HepG2 (cell line): ENCODE data around the gene C1R. TPM values are rescaled to one million over a fixed set of nuclear protein-coding genes. Genes with fewer than 3 reads are reported as not detected.

Source experiments
- BORCS8-MEF2B ChIP-seq: sonication (generic); formaldehyde crosslinking; IDR thresholded peaks from 2 replicates; pipeline ENCODE4 v1.8.0; 2022; ENCODE audit warnings: mild to moderate bottlenecking, missing genetic modification reagents
- CHD4 ChIP-seq: fragments of 200-600 bp; sonication (generic); IDR thresholded peaks from 2 replicates; pipeline ENCODE4 v1.7.0; 2017; ENCODE audit warnings: mild to moderate bottlenecking, low read length, borderline replicate concordance
- GATAD1 ChIP-seq: IDR thresholded peaks from 2 replicates; pipeline ENCODE4 v1.6.1; 2016; ENCODE audit warnings: missing genetic modification reagents, missing compliant biosample characterization
- GLMP ChIP-seq: sonication (generic); formaldehyde crosslinking; IDR thresholded peaks from 2 replicates; pipeline ENCODE4 v1.9.0; 2021; ENCODE audit warnings: missing genetic modification reagents, mild to moderate bottlenecking, borderline replicate concordance
- KDM2A ChIP-seq: sonication (generic); formaldehyde crosslinking; IDR thresholded peaks from 2 replicates; pipeline ENCODE4 v1.4.0; 2020; ENCODE audit warnings: low read depth, missing genetic modification reagents, borderline replicate concordance
- KIAA2018 ChIP-seq: sonication (generic); formaldehyde crosslinking; IDR thresholded peaks from 2 replicates; pipeline ENCODE4 v1.5.0; 2020; ENCODE audit warnings: mild to moderate bottlenecking, missing genetic modification reagents, borderline replicate concordance
- KLF16 ChIP-seq, 2 experiments: sonication (generic) in 1 of 2; formaldehyde crosslinking in 1 of 2; IDR thresholded peaks; 2 replicates each; pipeline versions ENCODE4 v1.6.1 to v1.8.0; 2016 to 2023; ENCODE audit warnings: missing genetic modification reagents in 2 of 2, missing compliant biosample characterization in 1 of 2
- MAX ChIP-seq: IDR thresholded peaks from 2 replicates; pipeline ENCODE4 v1.6.1; 2012; ENCODE audit warnings: inconsistent platforms
- MIER3 ChIP-seq: IDR thresholded peaks from 2 replicates; pipeline ENCODE4 v1.6.1; 2016; ENCODE audit warnings: missing compliant biosample characterization, borderline replicate concordance
- NFIB ChIP-seq: sonication (generic); formaldehyde crosslinking; IDR thresholded peaks from 2 replicates; pipeline ENCODE4 v1.9.0; 2021; ENCODE audit warnings: missing genetic modification reagents, mild to moderate bottlenecking, borderline replicate concordance
- NR3C1 ChIP-seq: sonication (generic); formaldehyde crosslinking; IDR thresholded peaks from 2 replicates; pipeline ENCODE4 v1.4.0; 2020; ENCODE audit warnings: missing genetic modification reagents
- RXRB ChIP-seq: IDR thresholded peaks from 2 replicates; pipeline ENCODE4 v1.6.1; 2016; ENCODE audit warnings: borderline replicate concordance, missing genetic modification reagents, missing compliant biosample characterization
- ZNF282 ChIP-seq: fragments of 450-650 bp; IDR thresholded peaks from 2 replicates; pipeline ENCODE4 v1.6.1; 2018; ENCODE audit not compliant: partially characterized antibody
- ZNF562 ChIP-seq: sonication (generic); formaldehyde crosslinking; IDR thresholded peaks from 2 replicates; pipeline ENCODE4 v1.8.0; 2022; ENCODE audit warnings: missing genetic modification reagents, borderline replicate concordance
- ZNF572 ChIP-seq: sonication (generic); formaldehyde crosslinking; IDR thresholded peaks from 2 replicates; pipeline ENCODE4 v1.5.1; 2020; ENCODE audit warnings: mild to moderate bottlenecking, missing genetic modification reagents
- ZNF619 ChIP-seq: sonication (generic); formaldehyde crosslinking; IDR thresholded peaks from 2 replicates; pipeline ENCODE4 v1.4.0; 2020; ENCODE audit warnings: mild to moderate bottlenecking, missing genetic modification reagents
- polyA plus RNA-seq, 8 experiments: library from polyadenylated mRNA; depleted of rRNA in 3 of 8; stranded (reverse) in 7 of 8; unstranded in 1 of 8; fragments of >200 nt; fragmentation: Illumina TruSeq in 4 of 8; extraction: Trizol in 4 of 8; gene quantifications; 2 replicates each; pipeline versions ENCODE4 v1.2.1 to v1.2.3, GENCODE V29; 2011 to 2016; ENCODE audit warnings: low read depth in 4 of 8, missing spikeins in 1 of 8, mixed read lengths in 1 of 8; ENCODE audit not compliant: insufficient read depth in 1 of 8
- total RNA-seq, 5 experiments: library from RNA; depleted of rRNA; stranded (reverse); fragments of >200 nt; fragmentation: Illumina TruSeq; extraction: Trizol; gene quantifications; 2 replicates each; pipeline ENCODE4 v1.2.3, GENCODE V29; 2016; ENCODE audit warnings: low read depth in 1 of 5
- TF ChIP-seq, protein P1 (sequence below): sonication (generic); formaldehyde crosslinking; IDR thresholded peaks from 2 replicates; pipeline ENCODE4 v1.5.0; 2020; ENCODE audit warnings: missing genetic modification reagents
- TF ChIP-seq, protein P2 (sequence below): sonication (generic); formaldehyde crosslinking; IDR thresholded peaks from 2 replicates; pipeline ENCODE4 v1.8.1; 2022; ENCODE audit warnings: mild to moderate bottlenecking, missing genetic modification reagents

The C1R gene
- total and polyA plus RNA-seq, 2 of the 13 experiments (the other 11 are each of a cell fraction or from before 2014, with no cell fraction given), result 3.5 to 6.5 TPM

GRCh38 chr12:7060353-7060954 lies 31.8 kb downstream of the C1R start, which contains the start of gene C1S (continued):
- TF ChIP-seq, protein P1, sequence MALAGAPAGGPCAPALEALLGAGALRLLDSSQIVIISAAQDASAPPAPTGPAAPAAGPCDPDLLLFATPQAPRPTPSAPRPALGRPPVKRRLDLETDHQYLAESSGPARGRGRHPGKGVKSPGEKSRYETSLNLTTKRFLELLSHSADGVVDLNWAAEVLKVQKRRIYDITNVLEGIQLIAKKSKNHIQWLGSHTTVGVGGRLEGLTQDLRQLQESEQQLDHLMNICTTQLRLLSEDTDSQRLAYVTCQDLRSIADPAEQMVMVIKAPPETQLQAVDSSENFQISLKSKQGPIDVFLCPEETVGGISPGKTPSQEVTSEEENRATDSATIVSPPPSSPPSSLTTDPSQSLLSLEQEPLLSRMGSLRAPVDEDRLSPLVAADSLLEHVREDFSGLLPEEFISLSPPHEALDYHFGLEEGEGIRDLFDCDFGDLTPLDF (CRISPR knock-in tag), result no peak
- TF ChIP-seq GATAD1 (CRISPR knock-in tag) (peak; percentile 50; the same call in 1 of the 2 replicates), ZNF282 (no peak), NFIB (no peak), CHD4 (no peak), GLMP (no peak), ZNF619 (CRISPR knock-in tag) (0 out of 2 replicates have a peak, but pooled peaks have one; percentile 10), KLF16 (CRISPR knock-in tag; IDR thresholded peaks at IDR 0.05) (peak in 1 of 2 experiments; percentile 40; a peak in 1 of 4 replicates), MIER3 (CRISPR knock-in tag) (peak; percentile 48; the same call in 1 of the 2 replicates), ZNF562 (CRISPR knock-in tag) (no peak), ZNF572 (CRISPR knock-in tag) (no peak), BORCS8-MEF2B (CRISPR knock-in tag) (no peak), KDM2A (CRISPR knock-in tag) (peak; percentile 46; the same call in 1 of the 2 replicates), MAX (peak; percentile 50), KIAA2018 (no peak), RXRB (CRISPR knock-in tag) (peak; percentile 65; the same call in 1 of the 2 replicates), NR3C1 (CRISPR knock-in tag) (no peak)
- TF ChIP-seq, protein P2, sequence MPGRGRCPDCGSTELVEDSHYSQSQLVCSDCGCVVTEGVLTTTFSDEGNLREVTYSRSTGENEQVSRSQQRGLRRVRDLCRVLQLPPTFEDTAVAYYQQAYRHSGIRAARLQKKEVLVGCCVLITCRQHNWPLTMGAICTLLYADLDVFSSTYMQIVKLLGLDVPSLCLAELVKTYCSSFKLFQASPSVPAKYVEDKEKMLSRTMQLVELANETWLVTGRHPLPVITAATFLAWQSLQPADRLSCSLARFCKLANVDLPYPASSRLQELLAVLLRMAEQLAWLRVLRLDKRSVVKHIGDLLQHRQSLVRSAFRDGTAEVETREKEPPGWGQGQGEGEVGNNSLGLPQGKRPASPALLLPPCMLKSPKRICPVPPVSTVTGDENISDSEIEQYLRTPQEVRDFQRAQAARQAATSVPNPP (CRISPR knock-in tag), result no peak
